Effector memory CD8-positive, alpha-beta T cell (primary cell): ENCODE measurements around the gene ABHD2.
A peak's percentile ranks its signal among the peaks of the same experiment; 100 is the strongest.

Experiments used
- ATAC-seq: fragments of 150-1000 bp; cut with Tn5 transposase; replicated peaks from 2 replicates; pipeline ENCODE4 v1.10.0; 2021; ENCODE audit warnings: mild to moderate bottlenecking, moderate library complexity
- DNase-seq, 3 experiments: peaks; one replicate each; pipeline ENCODE4 v3.0.0; 2021
- H3K27ac Mint-ChIP-seq, 2 donors: one replicate each; pipeline ENCODE4 v1.8.0; 2022; ENCODE audit warnings: mild to moderate bottlenecking in 2 of 2, mixed read lengths in 2 of 2, moderate library complexity in 2 of 2
- H3K27me3 Mint-ChIP-seq, 2 donors: one replicate each; pipeline ENCODE4 v1.8.0; 2022; ENCODE audit warnings: mixed read lengths in 2 of 2
- H3K36me3 Mint-ChIP-seq: one replicate; pipeline ENCODE4 v1.8.0; 2022; ENCODE audit warnings: mild to moderate bottlenecking, moderate library complexity, mixed read lengths; ENCODE audit not compliant: insufficient read depth
- H3K4me1 Mint-ChIP-seq, 2 donors: one replicate each; pipeline ENCODE4 v1.8.0; 2022; ENCODE audit warnings: low read depth in 2 of 2, mixed read lengths in 2 of 2
- H3K4me3 Mint-ChIP-seq, 2 donors: one replicate each; pipeline ENCODE4 v1.8.0; 2022; ENCODE audit warnings: mild to moderate bottlenecking in 2 of 2, mixed read lengths in 2 of 2, moderate library complexity in 2 of 2
- H3K9me3 Mint-ChIP-seq, 2 donors: one replicate each; pipeline ENCODE4 v1.8.0; 2022; ENCODE audit warnings: mixed read lengths in 2 of 2

The ABHD2 gene

DNA sequence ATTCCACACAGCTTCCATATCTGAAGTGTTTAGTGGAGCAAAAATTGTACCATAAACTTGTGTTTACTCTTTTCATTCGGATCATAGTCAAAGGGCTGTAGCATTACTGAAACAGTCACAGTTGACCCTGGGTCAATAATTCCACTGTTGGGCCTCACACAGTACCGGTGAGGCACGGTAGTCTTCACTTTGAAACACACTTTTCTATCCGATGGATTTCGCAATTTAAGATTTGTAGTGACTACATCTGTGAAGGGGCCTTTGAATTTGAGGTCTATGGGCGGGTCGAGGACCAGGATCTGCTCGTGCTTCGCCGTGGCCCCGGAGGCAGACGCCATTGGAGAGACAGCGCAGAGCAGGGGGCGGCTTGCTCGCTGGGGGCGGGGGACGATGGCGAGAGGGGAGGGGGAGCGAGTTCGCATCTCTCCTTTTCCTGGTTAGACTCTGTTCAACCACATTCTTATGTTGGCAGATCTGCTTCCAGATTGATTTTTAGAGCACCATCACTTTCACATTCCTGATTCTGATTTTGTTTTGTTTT lies 113.3 kb downstream of the ABHD2 start:
- Mint-ChIP-seq H3K27me3 (no peaks in the 10 kb centered on the region), H3K4me3 (no peak overlapping the region), H3K36me3 (peaks cover 3% of the 10 kb centered on the region), H3K9me3 (no peaks in the 10 kb centered on the region), H3K4me1 (peaks cover 14 to 20% of the 10 kb centered on the region in 2 donors), H3K27ac (peak overlapping the region in 1 of 2 donors; percentile 38)
- DNase-seq (no peak), ATAC-seq (no peak)

DNA sequence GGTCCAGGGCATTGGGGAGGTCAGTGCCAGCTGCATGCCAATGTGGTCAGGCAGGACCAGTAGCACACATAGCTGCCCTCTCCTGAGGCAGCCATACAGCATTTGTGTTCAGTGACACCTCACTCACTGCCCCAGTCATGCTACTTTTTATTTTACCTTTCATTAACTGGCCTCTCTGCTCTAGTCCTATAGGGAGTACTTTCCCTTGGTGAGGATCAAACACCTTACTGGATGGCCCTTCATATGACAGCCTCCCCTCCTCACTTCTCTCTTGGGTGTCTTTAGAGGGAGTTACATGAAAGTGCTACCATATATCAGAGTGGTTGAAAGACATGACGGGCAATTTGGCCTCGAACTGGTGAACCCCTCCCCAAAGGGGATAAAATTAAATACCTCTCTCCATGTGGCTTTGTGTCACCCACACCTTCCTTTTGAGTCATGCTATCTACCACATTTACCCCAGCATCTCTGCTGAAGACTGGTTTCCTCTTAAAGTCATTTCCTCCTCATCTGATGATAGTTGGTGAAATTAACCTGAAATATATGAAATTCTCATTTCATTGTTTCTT lies 115.5 kb downstream of the ABHD2 start:
- Mint-ChIP-seq H3K4me3 (peak overlapping the region in 1 of 2 donors; percentile 18), H3K27ac (peak overlapping the region; percentile 64 to 67), H3K9me3 (no peaks in the 10 kb centered on the region), H3K36me3 (peaks cover 3% of the 10 kb centered on the region), H3K4me1 (peaks cover 22 to 28% of the 10 kb centered on the region in 2 donors), H3K27me3 (no peaks in the 10 kb centered on the region)
- DNase-seq (peak in 1 of 3 experiments; percentile 11), ATAC-seq (peak; percentile 78)

DNA sequence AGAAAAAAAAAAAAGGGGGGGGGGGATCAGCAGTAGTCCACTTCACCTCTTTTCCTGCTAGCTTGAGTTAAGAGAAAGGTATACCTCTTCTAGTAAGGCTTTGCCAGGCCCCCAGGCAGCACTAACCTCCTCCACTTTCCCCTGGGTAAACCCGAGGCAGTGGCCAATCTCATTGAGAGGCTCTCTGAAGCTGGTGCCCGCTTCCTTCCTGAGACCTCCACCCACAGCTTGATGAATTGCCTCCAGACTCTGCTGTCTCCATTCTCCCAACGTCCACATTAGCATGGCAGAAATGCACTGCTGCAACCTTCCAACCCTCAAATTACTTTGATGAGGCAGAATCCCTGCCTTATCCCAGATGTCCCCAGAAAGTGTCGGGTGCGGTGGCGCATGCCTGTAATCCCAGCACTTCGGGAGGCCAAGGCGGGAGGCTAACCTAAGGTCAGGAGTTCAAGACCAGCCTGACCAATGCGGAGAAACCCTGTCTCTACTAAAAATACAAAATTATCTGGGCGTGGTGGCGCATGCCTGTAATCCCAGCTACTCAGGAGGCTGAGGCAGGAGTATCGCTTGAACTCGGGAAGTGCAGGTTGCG lies 117.8 kb downstream of the ABHD2 start:
- Mint-ChIP-seq H3K4me1 (peaks cover 22 to 28% of the 10 kb centered on the region in 2 donors), H3K27ac (no peak overlapping the region), H3K27me3 (no peaks in the 10 kb centered on the region), H3K36me3 (peaks cover 3% of the 10 kb centered on the region), H3K4me3 (no peak overlapping the region), H3K9me3 (no peaks in the 10 kb centered on the region)
- ATAC-seq = no peak
- no peak for DNase-seq

DNA sequence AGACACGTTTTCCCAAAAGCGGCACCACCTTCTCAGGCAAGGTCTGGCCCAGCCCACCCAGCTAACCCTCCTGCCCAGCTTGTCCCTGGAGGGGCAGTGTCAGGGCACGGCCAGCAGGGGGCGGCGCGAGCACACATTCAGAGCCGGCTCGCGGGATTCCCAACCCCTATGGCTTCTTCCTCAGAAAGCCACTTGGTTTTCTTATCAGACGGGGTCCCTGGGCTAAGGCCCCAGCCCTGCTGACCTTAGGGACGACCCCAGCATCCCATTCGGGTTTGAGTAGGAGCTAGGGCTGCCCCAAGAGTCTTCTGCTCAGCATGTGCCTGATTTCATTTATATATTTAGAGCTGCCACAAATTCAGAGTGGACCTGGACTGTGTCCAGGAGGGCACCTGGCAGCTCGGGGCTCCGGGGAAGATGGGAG lies 118.7 kb downstream of the ABHD2 start:
- H3K9me3 Mint-ChIP-seq = no peaks in the 10 kb centered on the region
- H3K27ac Mint-ChIP-seq = no peak overlapping the region
- ATAC-seq (peak; percentile 85), DNase-seq (peak; percentile 58 to 62 (median 58))
- peak overlapping the region in 1 of 2 donors; percentile 30 for H3K4me3 Mint-ChIP-seq
- H3K27me3 Mint-ChIP-seq = no peaks in the 10 kb centered on the region
- peaks cover 22 to 28% of the 10 kb centered on the region in 2 donors for H3K4me1 Mint-ChIP-seq
- peaks cover 3% of the 10 kb centered on the region for H3K36me3 Mint-ChIP-seq

DNA sequence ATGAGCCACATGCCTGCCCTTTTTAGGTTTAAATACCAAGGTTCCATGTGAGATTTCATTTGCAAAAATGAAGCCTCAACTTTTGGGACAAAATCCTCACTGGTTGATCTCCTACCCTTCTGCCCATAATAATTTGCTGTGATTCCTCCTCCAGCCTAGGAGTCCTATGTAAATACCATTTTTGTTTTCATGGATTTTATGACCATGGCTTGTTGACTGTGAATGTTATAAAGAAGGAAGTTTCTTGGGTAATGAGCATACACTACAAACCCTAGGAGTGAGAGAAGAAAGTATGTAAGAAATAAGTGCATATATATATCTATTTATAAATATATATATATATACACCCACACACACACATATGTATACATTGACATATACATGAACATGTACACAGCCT lies 120.0 kb downstream of the ABHD2 start:
- H3K4me3 Mint-ChIP-seq = no peak overlapping the region
- H3K4me1 Mint-ChIP-seq = peaks cover 22 to 28% of the 10 kb centered on the region in 2 donors
- DNase-seq (no peak), ATAC-seq (no peak)
- H3K27ac Mint-ChIP-seq = no peak overlapping the region
- H3K9me3 Mint-ChIP-seq = no peaks in the 10 kb centered on the region
- H3K27me3 Mint-ChIP-seq = no peaks in the 10 kb centered on the region
- peaks cover 3% of the 10 kb centered on the region for H3K36me3 Mint-ChIP-seq

DNA sequence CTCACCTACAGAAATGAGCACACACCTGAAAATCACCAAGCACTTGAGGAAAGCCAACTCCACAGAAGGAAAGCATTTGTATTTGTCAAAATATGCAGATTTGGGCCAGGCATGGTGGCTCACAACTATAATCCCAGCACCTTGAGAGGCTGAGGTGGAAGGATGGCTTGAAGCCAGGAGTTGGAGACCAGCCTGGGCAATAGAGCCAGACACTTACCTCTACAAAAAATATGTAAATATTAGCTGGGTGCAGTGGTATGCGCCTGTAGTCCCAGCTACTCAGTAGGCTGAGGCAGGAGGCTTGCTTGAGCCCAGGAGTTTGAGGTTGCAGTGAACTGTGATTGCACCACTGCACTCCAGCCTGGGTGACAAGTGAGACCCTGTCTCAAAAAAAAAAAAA lies 120.8 kb downstream of the ABHD2 start:
- Mint-ChIP-seq H3K36me3 (peaks cover 3% of the 10 kb centered on the region), H3K27ac (peak overlapping the region in 1 of 2 donors; percentile 32), H3K9me3 (no peaks in the 10 kb centered on the region), H3K4me1 (peaks cover 16 to 20% of the 10 kb centered on the region in 2 donors), H3K27me3 (no peaks in the 10 kb centered on the region), H3K4me3 (no peak overlapping the region)
- ATAC-seq (no peak), DNase-seq (no peak)

DNA sequence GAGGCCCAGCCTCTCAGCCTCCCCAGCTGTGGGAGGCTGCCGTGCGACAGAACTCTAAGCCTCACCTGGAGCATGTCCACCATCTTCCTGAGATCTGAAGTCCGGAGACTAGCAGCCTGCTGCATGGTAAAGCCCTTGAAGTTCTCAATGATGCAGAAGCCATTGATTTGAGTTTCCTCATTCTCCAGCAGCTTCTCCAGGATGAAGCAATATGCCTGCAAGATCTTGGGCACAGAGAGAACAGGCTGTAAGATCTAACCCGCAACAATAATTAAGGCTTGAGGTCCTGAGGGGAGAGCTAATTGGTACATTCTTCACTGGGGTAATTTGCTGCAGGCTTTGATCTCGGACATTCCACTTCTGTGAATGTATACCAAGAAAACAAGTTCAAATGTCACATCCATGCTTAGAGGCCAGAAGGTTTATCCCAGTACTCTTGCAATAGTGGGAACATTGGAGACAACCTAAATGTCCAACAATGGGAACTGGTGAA lies 123.5 kb downstream of the ABHD2 start:
- H3K27ac Mint-ChIP-seq = no peak overlapping the region
- H3K4me3 Mint-ChIP-seq = no peak overlapping the region
- H3K36me3 Mint-ChIP-seq = peaks cover under 1% of the 10 kb centered on the region
- ATAC-seq (no peak), DNase-seq (no peak)
- peaks cover 0 to 14% of the 10 kb centered on the region in 2 donors for H3K27me3 Mint-ChIP-seq
- H3K9me3 Mint-ChIP-seq = no peaks in the 10 kb centered on the region
- H3K4me1 Mint-ChIP-seq = peaks cover 7 to 8% of the 10 kb centered on the region in 2 donors

DNA sequence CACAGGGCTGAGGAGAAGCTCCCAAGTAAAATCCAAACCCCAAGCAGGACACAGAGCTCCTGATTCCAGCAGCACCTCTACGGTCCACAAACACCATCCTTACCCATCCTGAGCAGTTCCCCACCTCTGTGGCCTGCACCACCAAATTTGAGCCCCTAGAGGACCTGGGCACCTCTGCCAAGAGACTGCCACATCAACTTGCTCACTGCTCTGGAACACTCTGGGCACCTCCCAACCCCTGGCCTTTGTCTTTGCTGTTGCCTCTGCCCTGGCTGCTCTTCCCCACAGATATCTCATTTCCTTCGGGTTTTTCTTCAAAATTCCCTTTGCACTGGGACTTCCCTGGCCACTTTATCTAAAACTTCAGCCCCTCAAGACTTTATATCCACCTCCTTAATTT lies 127.4 kb downstream of the ABHD2 start:
- H3K27me3 Mint-ChIP-seq = peaks cover 0 to 38% of the 10 kb centered on the region in 2 donors
- no peak for ATAC-seq
- no peak overlapping the region for H3K4me3 Mint-ChIP-seq
- H3K27ac Mint-ChIP-seq = no peak overlapping the region
- no peaks in the 10 kb centered on the region for H3K9me3 Mint-ChIP-seq
- peaks cover 5% of the 10 kb centered on the region for H3K36me3 Mint-ChIP-seq
- DNase-seq = no peak
- no peaks in the 10 kb centered on the region for H3K4me1 Mint-ChIP-seq

DNA sequence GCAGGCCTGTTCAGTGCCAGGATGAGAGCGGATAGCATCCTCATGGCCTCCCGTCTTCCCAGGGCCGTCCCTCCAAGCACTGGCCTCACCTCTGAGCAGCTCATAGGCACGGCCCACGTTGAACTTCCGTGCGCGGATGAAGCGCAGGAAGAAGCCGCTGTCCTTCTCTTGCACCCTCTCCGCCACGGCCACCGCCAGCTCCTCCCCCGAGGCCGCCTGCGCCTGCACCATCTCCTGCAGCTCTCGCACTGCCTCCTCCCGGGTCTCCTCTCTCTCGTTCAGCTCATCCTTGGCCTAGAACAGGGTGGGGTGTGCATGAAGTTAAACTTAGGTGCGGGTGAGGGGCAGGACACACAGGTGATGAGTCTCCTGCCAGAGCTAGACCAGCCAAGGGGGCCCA lies 128.8 kb downstream of the ABHD2 start:
- H3K36me3 Mint-ChIP-seq = peaks cover 5% of the 10 kb centered on the region
- H3K4me1 Mint-ChIP-seq = no peaks in the 10 kb centered on the region
- no peak overlapping the region for H3K4me3 Mint-ChIP-seq
- H3K9me3 Mint-ChIP-seq = no peaks in the 10 kb centered on the region
- ATAC-seq = no peak
- H3K27me3 Mint-ChIP-seq = peaks cover 0 to 46% of the 10 kb centered on the region in 2 donors
- no peak for DNase-seq
- H3K27ac Mint-ChIP-seq = no peak overlapping the region

DNA sequence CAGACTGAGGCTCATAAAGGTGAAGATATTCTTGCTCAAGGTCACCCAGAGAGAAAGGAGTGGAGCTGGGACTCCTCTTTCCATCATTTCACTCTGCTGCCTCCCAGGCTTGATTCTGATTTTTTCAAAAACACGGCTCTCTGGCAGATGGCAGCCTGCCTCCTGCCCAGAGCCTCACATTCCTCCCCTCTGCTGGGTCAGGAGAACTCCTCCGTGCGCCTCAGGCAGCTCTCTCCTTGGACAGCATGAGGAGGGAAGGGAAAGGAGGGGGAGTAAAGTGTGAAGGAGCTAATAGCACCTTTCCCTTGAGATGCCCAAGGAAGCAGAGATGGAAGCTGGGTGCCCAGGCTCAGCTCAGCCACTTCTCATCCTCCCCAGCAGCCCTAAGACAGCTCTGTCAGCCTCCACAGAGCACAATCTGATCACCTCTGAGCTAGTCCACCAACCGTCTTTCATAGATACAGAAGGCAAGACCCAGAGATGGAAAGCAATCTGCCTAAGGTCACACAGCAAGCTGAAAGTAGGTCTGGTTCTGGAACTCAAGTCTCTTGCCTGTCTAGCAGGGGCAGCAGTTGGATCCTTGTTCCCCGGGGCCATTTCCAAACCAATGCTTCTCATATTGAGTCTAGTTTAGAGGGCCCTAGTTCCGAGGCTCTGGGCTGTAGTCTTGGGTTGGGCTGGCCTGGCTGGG lies 129.6 kb downstream of the ABHD2 start:
- Mint-ChIP-seq H3K9me3 (no peaks in the 10 kb centered on the region), H3K36me3 (peaks cover 5% of the 10 kb centered on the region), H3K4me3 (no peak overlapping the region), H3K4me1 (no peaks in the 10 kb centered on the region), H3K27ac (no peak overlapping the region), H3K27me3 (peaks cover 0 to 54% of the 10 kb centered on the region in 2 donors)
- no peak for DNase-seq
- ATAC-seq = no peak

DNA sequence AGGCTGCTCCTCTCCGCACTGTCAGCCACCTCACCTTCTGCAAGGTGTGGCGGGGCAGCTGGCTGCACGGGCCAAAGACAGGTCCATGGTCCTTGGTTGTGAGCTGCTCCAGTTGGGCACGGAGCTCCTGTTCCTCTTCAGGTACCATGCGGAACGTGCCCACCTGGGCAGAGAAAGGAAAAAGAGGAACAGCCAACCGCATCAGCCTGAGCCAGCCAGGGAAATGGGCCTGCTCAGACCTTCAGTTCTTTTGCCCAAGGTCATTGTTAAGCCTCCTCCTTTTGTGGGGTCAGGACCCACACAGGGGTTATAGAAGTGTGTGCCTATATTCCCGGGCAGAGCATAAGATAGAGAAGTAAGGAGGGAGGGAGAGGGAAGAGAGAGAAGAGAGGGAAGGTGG lies 130.3 kb downstream of the ABHD2 start:
- no peak for ATAC-seq
- Mint-ChIP-seq H3K4me3 (no peak overlapping the region), H3K4me1 (no peaks in the 10 kb centered on the region), H3K36me3 (peaks cover 5% of the 10 kb centered on the region), H3K27me3 (peaks cover 0 to 57% of the 10 kb centered on the region in 2 donors), H3K9me3 (no peaks in the 10 kb centered on the region), H3K27ac (no peak overlapping the region)
- DNase-seq = no peak

DNA sequence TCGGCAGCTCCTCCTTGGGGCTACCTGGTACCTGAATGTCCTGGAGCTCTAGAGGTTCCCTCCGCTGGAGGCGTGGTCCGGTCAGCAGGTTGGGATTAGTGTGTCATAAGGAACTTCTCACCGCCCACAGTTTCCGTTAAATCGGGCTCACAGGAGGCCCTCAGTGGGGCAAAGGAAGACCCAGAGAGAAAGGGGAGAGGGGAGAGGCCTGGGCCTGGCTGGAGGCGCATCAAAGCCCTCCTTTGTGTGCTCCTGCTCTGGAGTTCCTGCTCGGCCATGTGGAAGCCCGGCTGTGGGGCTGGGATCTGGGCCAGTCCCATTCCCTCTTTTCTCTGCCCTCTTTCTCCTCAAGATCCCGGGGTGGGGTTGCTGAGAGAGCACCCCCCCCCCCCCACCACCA lies 133.3 kb downstream of the ABHD2 start, which contains the start of gene RLBP1:
TSS of gene RLBP1 (minus strand) at position 37 of the 400 bp plus-strand sequence. CDS start 2,604 bp downstream, outside the sequence.
- no peaks in the 10 kb centered on the region for H3K9me3 Mint-ChIP-seq
- no peak within 1 kb of the TSS for H3K4me3 Mint-ChIP-seq
- ATAC-seq (no peak), DNase-seq (no peak)
- no peak within 1 kb of the TSS for H3K27ac Mint-ChIP-seq
- peaks cover 0 to 44% of the 10 kb centered on the region in 2 donors for H3K27me3 Mint-ChIP-seq
- no peaks in the 10 kb centered on the region for H3K4me1 Mint-ChIP-seq
- peaks cover 5% of the 10 kb centered on the region for H3K36me3 Mint-ChIP-seq

DNA sequence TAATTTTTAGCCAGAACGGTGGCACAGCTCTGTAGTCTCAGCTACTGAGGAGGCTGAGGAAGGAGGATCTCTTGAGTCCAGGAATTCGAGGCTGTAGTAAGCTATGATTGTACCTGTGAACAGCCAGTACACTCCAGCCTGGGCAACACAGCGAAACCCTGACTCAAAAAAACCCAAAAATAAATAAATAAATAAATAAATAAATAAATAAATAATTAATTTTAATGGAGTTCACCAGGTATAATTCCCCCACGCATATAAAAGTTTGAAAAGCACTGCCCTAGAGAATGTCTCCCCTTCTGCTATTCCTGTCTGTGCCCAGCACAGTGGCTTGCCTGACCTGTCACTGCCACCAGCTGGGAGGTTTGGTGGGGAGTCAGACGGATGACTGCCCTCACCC lies 137.3 kb downstream of the ABHD2 start:
- H3K4me1 Mint-ChIP-seq = no peaks in the 10 kb centered on the region
- H3K27ac Mint-ChIP-seq = no peak overlapping the region
- no peaks in the 10 kb centered on the region for H3K36me3 Mint-ChIP-seq
- no peak overlapping the region for H3K4me3 Mint-ChIP-seq
- no peaks in the 10 kb centered on the region for H3K9me3 Mint-ChIP-seq
- ATAC-seq (no peak), DNase-seq (no peak)
- peaks cover 10 to 42% of the 10 kb centered on the region in 2 donors for H3K27me3 Mint-ChIP-seq
